ENCODE measurements around the gene TAGLN2. TPM values are rescaled to one million over a fixed set of nuclear protein-coding genes. Genes with fewer than 3 reads are reported as not detected.

TAGLN2 gene
- total RNA-seq, 1 experiment from 2014 or later, result 66.9 TPM

- no peak for TF ChIP-seq ZBTB21 (CRISPR knock-in tag; IDR thresholded peaks at IDR 0.05; ENCODE audit: borderline replicate concordance)
- TF ChIP-seq ATF3 (CRISPR knock-in tag; conservative IDR thresholded peaks at IDR 0.05), result no peak
- TF ChIP-seq ZNF263 (CRISPR knock-in tag; IDR thresholded peaks at IDR 0.05; ENCODE audit: low read depth), result no peak
- no peak for TF ChIP-seq EMX1 (CRISPR knock-in tag; IDR thresholded peaks at IDR 0.05)
- no peak for TF ChIP-seq NR3C1 (CRISPR knock-in tag; conservative IDR thresholded peaks at IDR 0.05; ENCODE audit: low read depth)
- no peak for TF ChIP-seq NR1H2 (CRISPR knock-in tag; IDR thresholded peaks at IDR 0.05)
- TF ChIP-seq IRF2 (CRISPR knock-in tag; IDR thresholded peaks at IDR 0.05; ENCODE audit: borderline replicate concordance, low read depth), result no peak
- no peak for TF ChIP-seq FOXJ3 (CRISPR knock-in tag; IDR thresholded peaks at IDR 0.05; ENCODE audit: borderline replicate concordance)
These were observed 35.5 kb downstream of the TAGLN2 start (continued) for GRCh38 chr1:159889821-159890252.

GRCh38 chr1:159889202-159889601, 36.1 kb downstream of the TAGLN2 start:
- Mint-ChIP-seq H3K4me3 (no peak overlapping the region), H3K27me3 (ENCODE audit: low read depth) (no peaks in the 10 kb centered on the region; the same call in 1 of the 2 replicates), H3K27ac (no peak overlapping the region), H3K36me3 (no peaks in the 10 kb centered on the region), H3K9me3 (no peaks in the 10 kb centered on the region), H3K4me1 (peaks cover 9% of the 10 kb centered on the region)
- DNase-seq (ENCODE audit: low spot score) (no peak), ATAC-seq (no peak)
- POLR2A ChIA-PET, result interaction anchor here (1.1 kb wide), 1 partner anchor 35 kb away, joined by 3 read pairs; no protein-coding TSS in a partner anchor
- CTCF ChIA-PET, result interaction anchor here (0.8 to 11.5 kb wide), 8 partner anchors 16 to 118 kb away, joined by 3 to 188 read pairs (median 8); no protein-coding TSS in a partner anchor
- TF ChIP-seq ZNF532 (CRISPR knock-in tag; IDR thresholded peaks at IDR 0.05; ENCODE audit: borderline replicate concordance) (no peak), FOXJ3 (CRISPR knock-in tag; IDR thresholded peaks at IDR 0.05; ENCODE audit: borderline replicate concordance) (no peak), RORB (CRISPR knock-in tag; IDR thresholded peaks at IDR 0.05) (no peak), NFATC4 (CRISPR knock-in tag; IDR thresholded peaks at IDR 0.05) (no peak), ZNF416 (CRISPR knock-in tag; IDR thresholded peaks at IDR 0.05) (no peak), GTF2I (CRISPR knock-in tag; conservative IDR thresholded peaks at IDR 0.05) (no peak), SP1 (CRISPR knock-in tag; conservative IDR thresholded peaks at IDR 0.05) (no peak), MYBL2 (CRISPR knock-in tag; IDR thresholded peaks at IDR 0.05) (no peak), HMGA2 (CRISPR knock-in tag; IDR thresholded peaks at IDR 0.05) (no peak), ELF4 (CRISPR knock-in tag; IDR thresholded peaks at IDR 0.05; ENCODE audit: low read depth) (no peak), ZNF512 (CRISPR knock-in tag; IDR thresholded peaks at IDR 0.05; ENCODE audit: borderline replicate concordance) (no peak), MLX (CRISPR knock-in tag; IDR thresholded peaks at IDR 0.05) (no peak), CREB1 (CRISPR knock-in tag; IDR thresholded peaks at IDR 0.05) (no peak), ARID4B (CRISPR knock-in tag; IDR thresholded peaks at IDR 0.05; ENCODE audit: borderline replicate concordance) (no peak), ZNF281 (CRISPR knock-in tag; IDR thresholded peaks at IDR 0.05) (no peak)
